HepG2 (cell line): Measurements from ENCODE around the gene TMEM184B. TPM values are rescaled to one million over a fixed set of nuclear protein-coding genes. Genes with fewer than 3 reads are reported as not detected.

Source experiments
- CREB1 ChIP-seq, 2 experiments: fragments of 450-650 bp in 1 of 2; IDR thresholded peaks; 2 replicates each; pipeline ENCODE4 v1.6.1; 2016 to 2017; ENCODE audit warnings: control low read depth in 1 of 2, mild to moderate bottlenecking in 1 of 2, missing compliant biosample characterization in 1 of 2, missing genetic modification characterization in 1 of 2
- DMAP1 ChIP-seq: IDR thresholded peaks from 2 replicates; pipeline ENCODE4 v1.6.1; 2016
- ELF3 ChIP-seq: IDR thresholded peaks from 2 replicates; pipeline ENCODE4 v1.6.1; 2016; ENCODE audit warnings: missing genetic modification reagents, missing compliant biosample characterization
- GLI4 ChIP-seq: sonication (generic); formaldehyde crosslinking; IDR thresholded peaks from 2 replicates; pipeline ENCODE4 v1.5.1; 2020; ENCODE audit warnings: missing genetic modification reagents, mild to moderate bottlenecking, moderate library complexity, borderline replicate concordance
- HDAC2 ChIP-seq: sonication (generic); formaldehyde crosslinking; IDR thresholded peaks from 2 replicates; pipeline ENCODE4 v1.4.0; 2020; ENCODE audit warnings: missing genetic modification reagents
- HIVEP1 ChIP-seq: sonication (generic); formaldehyde crosslinking; IDR thresholded peaks from 2 replicates; pipeline ENCODE4 v1.4.0; 2020; ENCODE audit warnings: mild to moderate bottlenecking, missing genetic modification reagents
- KMT2A ChIP-seq: sonication (generic); formaldehyde crosslinking; IDR thresholded peaks from 2 replicates; pipeline ENCODE4 v1.4.0; 2020; ENCODE audit warnings: missing genetic modification reagents
- NFYB ChIP-seq: sonication (generic); formaldehyde crosslinking; IDR thresholded peaks from 2 replicates; pipeline ENCODE4 v1.4.0; 2020; ENCODE audit warnings: missing genetic modification reagents
- PCBP1 ChIP-seq: fragments of 200-400 bp; formaldehyde crosslinking; IDR thresholded peaks from 2 replicates; pipeline ENCODE4 v1.6.1; 2017; ENCODE audit warnings: mild to moderate bottlenecking, low read depth, low read length, borderline replicate concordance
- RAD51 ChIP-seq: fragments of 450-650 bp; IDR thresholded peaks from 2 replicates; pipeline ENCODE4 v1.6.1; 2016; ENCODE audit warnings: borderline replicate concordance
- RBAK ChIP-seq: sonication (generic); formaldehyde crosslinking; IDR thresholded peaks from 2 replicates; pipeline ENCODE4 v1.5.1; 2020; ENCODE audit warnings: mild to moderate bottlenecking, missing genetic modification reagents
- SMARCE1 ChIP-seq: fragments of 450-650 bp; IDR thresholded peaks from 2 replicates; pipeline ENCODE4 v1.6.1; 2017; ENCODE audit warnings: borderline replicate concordance
- THRA ChIP-seq: sonication (generic); formaldehyde crosslinking; IDR thresholded peaks from 2 replicates; pipeline ENCODE4 v1.4.0; 2020; ENCODE audit warnings: missing genetic modification reagents, borderline replicate concordance
- ZFP37 ChIP-seq: sonication (generic); formaldehyde crosslinking; IDR thresholded peaks from 2 replicates; pipeline ENCODE4 v1.4.0; 2020; ENCODE audit warnings: missing genetic modification reagents, borderline replicate concordance
- ZNF12 ChIP-seq: sonication (generic); formaldehyde crosslinking; IDR thresholded peaks from 2 replicates; pipeline ENCODE4 v1.5.0; 2020; ENCODE audit warnings: missing genetic modification reagents
- ZNF354B ChIP-seq: sonication (generic); formaldehyde crosslinking; IDR thresholded peaks from 2 replicates; pipeline ENCODE4 v1.8.0; 2022; ENCODE audit warnings: mild to moderate bottlenecking, missing genetic modification reagents
- ZNF441 ChIP-seq: sonication (generic); formaldehyde crosslinking; IDR thresholded peaks from 2 replicates; pipeline ENCODE4 v1.7.0; 2021; ENCODE audit warnings: missing genetic modification reagents, borderline replicate concordance
- ZSCAN25 ChIP-seq: sonication (generic); formaldehyde crosslinking; IDR thresholded peaks from 2 replicates; pipeline ENCODE4 v1.8.0; 2022; ENCODE audit warnings: mild to moderate bottlenecking, missing genetic modification reagents
- polyA plus RNA-seq, 8 experiments: library from polyadenylated mRNA; depleted of rRNA in 3 of 8; stranded (reverse) in 7 of 8; unstranded in 1 of 8; fragments of >200 nt; fragmentation: Illumina TruSeq in 4 of 8; extraction: Trizol in 4 of 8; gene quantifications; 2 replicates each; pipeline versions ENCODE4 v1.2.1 to v1.2.3, GENCODE V29; 2011 to 2016; ENCODE audit warnings: low read depth in 4 of 8, missing spikeins in 1 of 8, mixed read lengths in 1 of 8; ENCODE audit not compliant: insufficient read depth in 1 of 8
- total RNA-seq, 5 experiments: library from RNA; depleted of rRNA; stranded (reverse); fragments of >200 nt; fragmentation: Illumina TruSeq; extraction: Trizol; gene quantifications; 2 replicates each; pipeline ENCODE4 v1.2.3, GENCODE V29; 2016; ENCODE audit warnings: low read depth in 1 of 5
- TF ChIP-seq, protein P1 (sequence below): sonication (generic); formaldehyde crosslinking; IDR thresholded peaks from 2 replicates; pipeline ENCODE4 v1.9.0; 2021; ENCODE audit warnings: mild to moderate bottlenecking, missing genetic modification reagents
- TF ChIP-seq, protein P2 (sequence below): sonication (generic); formaldehyde crosslinking; IDR thresholded peaks from 2 replicates; pipeline ENCODE4 v1.4.0; 2020; ENCODE audit warnings: mild to moderate bottlenecking, missing genetic modification reagents
- TF ChIP-seq, protein P3 (sequence below): IDR thresholded peaks from 2 replicates; pipeline ENCODE4 v1.6.1; 2016

TMEM184B gene
- total and polyA plus RNA-seq, 2 of the 13 experiments (the other 11 are each of a cell fraction or from before 2014, with no cell fraction given), result 15.9 to 16.0 TPM

- TF ChIP-seq, protein P1, sequence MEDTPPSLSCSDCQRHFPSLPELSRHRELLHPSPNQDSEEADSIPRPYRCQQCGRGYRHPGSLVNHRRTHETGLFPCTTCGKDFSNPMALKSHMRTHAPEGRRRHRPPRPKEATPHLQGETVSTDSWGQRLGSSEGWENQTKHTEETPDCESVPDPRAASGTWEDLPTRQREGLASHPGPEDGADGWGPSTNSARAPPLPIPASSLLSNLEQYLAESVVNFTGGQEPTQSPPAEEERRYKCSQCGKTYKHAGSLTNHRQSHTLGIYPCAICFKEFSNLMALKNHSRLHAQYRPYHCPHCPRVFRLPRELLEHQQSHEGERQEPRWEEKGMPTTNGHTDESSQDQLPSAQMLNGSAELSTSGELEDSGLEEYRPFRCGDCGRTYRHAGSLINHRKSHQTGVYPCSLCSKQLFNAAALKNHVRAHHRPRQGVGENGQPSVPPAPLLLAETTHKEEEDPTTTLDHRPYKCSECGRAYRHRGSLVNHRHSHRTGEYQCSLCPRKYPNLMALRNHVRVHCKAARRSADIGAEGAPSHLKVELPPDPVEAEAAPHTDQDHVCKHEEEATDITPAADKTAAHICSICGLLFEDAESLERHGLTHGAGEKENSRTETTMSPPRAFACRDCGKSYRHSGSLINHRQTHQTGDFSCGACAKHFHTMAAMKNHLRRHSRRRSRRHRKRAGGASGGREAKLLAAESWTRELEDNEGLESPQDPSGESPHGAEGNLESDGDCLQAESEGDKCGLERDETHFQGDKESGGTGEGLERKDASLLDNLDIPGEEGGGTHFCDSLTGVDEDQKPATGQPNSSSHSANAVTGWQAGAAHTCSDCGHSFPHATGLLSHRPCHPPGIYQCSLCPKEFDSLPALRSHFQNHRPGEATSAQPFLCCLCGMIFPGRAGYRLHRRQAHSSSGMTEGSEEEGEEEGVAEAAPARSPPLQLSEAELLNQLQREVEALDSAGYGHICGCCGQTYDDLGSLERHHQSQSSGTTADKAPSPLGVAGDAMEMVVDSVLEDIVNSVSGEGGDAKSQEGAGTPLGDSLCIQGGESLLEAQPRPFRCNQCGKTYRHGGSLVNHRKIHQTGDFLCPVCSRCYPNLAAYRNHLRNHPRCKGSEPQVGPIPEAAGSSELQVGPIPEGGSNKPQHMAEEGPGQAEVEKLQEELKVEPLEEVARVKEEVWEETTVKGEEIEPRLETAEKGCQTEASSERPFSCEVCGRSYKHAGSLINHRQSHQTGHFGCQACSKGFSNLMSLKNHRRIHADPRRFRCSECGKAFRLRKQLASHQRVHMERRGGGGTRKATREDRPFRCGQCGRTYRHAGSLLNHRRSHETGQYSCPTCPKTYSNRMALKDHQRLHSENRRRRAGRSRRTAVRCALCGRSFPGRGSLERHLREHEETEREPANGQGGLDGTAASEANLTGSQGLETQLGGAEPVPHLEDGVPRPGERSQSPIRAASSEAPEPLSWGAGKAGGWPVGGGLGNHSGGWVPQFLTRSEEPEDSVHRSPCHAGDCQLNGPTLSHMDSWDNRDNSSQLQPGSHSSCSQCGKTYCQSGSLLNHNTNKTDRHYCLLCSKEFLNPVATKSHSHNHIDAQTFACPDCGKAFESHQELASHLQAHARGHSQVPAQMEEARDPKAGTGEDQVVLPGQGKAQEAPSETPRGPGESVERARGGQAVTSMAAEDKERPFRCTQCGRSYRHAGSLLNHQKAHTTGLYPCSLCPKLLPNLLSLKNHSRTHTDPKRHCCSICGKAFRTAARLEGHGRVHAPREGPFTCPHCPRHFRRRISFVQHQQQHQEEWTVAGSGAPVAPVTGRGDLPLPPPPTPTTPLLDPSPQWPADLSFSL (CRISPR knock-in tag), result peak; percentile 84; the same call in 1 of the 2 replicates
- peak; percentile 71; the same call in 1 of the 2 replicates for TF ChIP-seq ZFP37 (CRISPR knock-in tag)
- 0 out of 2 replicates have a peak, but pooled peaks have one; percentile 21 for TF ChIP-seq KMT2A (CRISPR knock-in tag)
- no peak for TF ChIP-seq GLI4 (CRISPR knock-in tag)
- TF ChIP-seq ELF3, result peak; percentile 94
- TF ChIP-seq ZSCAN25 (CRISPR knock-in tag), result no peak; the same call in 1 of the 2 replicates
- no peak for TF ChIP-seq SMARCE1
- no peak for TF ChIP-seq PCBP1
- no peak for TF ChIP-seq ZNF441 (CRISPR knock-in tag)
- TF ChIP-seq, protein P2, sequence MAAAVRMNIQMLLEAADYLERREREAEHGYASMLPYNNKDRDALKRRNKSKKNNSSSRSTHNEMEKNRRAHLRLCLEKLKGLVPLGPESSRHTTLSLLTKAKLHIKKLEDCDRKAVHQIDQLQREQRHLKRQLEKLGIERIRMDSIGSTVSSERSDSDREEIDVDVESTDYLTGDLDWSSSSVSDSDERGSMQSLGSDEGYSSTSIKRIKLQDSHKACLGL (CRISPR knock-in tag), result no peak
- no peak for TF ChIP-seq RAD51
- TF ChIP-seq DMAP1 (CRISPR knock-in tag), result no peak
- no peak for TF ChIP-seq HIVEP1 (CRISPR knock-in tag)
- 0 out of 2 replicates have a peak, but pooled peaks have one; percentile 30 for TF ChIP-seq ZNF354B (CRISPR knock-in tag)
- no peak for TF ChIP-seq NFYB (CRISPR knock-in tag)
- TF ChIP-seq THRA (CRISPR knock-in tag), result 0 out of 2 replicates have a peak, but pooled peaks have one; percentile 13
- TF ChIP-seq ZNF12, result no peak
- peak; percentile 66 for TF ChIP-seq CREB1 (IDR thresholded peaks at IDR 0.05)
- 0 out of 2 replicates have a peak, but pooled peaks have one; percentile 29 for TF ChIP-seq CREB1 (CRISPR knock-in tag; IDR thresholded peaks at IDR 0.05)
- TF ChIP-seq, protein P3, sequence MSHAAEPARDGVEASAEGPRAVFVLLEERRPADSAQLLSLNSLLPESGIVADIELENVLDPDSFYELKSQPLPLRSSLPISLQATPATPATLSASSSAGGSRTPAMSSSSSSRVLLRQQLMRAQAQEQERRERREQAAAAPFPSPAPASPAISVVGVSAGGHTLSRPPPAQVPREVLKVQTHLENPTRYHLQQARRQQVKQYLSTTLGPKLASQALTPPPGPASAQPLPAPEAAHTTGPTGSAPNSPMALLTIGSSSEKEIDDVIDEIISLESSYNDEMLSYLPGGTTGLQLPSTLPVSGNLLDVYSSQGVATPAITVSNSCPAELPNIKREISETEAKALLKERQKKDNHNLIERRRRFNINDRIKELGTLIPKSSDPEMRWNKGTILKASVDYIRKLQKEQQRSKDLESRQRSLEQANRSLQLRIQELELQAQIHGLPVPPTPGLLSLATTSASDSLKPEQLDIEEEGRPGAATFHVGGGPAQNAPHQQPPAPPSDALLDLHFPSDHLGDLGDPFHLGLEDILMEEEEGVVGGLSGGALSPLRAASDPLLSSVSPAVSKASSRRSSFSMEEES (CRISPR knock-in tag), result peak; percentile 38; the same call in 1 of the 2 replicates
- no peak; the same call in 1 of the 2 replicates for TF ChIP-seq HDAC2 (CRISPR knock-in tag)
- TF ChIP-seq RBAK (CRISPR knock-in tag), result no peak
These were observed 45.3 kb upstream of the TMEM184B start (continued) for GRCh38 chr22:38317995-38318715.
